ENCODE results near the gene TUBB4A. TPM values are rescaled to one million over a fixed set of nuclear protein-coding genes. Genes with fewer than 3 reads are reported as not detected.

Gene TUBB4A
- total RNA-seq, 1 donor from 2014 or later, result not detected

DNA sequence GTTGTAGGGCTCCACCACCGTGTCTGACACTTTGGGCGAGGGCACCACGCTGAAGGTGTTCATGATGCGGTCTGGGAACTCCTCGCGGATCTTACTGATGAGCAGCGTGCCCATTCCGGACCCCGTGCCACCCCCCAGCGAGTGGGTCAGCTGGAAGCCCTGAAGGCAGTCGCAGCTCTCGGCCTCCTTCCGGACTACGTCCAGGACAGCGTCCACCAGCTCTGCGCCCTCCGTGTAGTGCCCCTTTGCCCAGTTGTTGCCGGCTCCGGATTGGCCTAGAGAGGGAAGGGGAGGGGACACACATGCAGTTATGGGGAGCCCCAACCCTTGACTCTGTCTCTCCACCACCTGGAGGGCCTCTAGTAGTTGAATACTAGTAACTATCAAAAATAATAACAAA, 6.2 kb downstream of the TUBB4A start:
- no peak for DNase-seq (ENCODE audit: low read depth in 2 of 2)

GRCh38 chr19:6494438-6495036, 7.6 kb downstream of the TUBB4A start:
- DNase-seq (ENCODE audit: low read depth in 2 of 2), result no peak

GRCh38 chr19:6491802-6492592, 10.1 kb downstream of the TUBB4A start:
- no peak for DNase-seq (ENCODE audit: low read depth in 2 of 2)

- no peak for DNase-seq (ENCODE audit: low read depth in 2 of 2)
Observed at GRCh38 chr19:6490134-6490533, 12.0 kb downstream of the TUBB4A start.

- DNase-seq (ENCODE audit: low read depth in 2 of 2), result no peak
Observed at GRCh38 chr19:6489278-6490061, 12.6 kb downstream of the TUBB4A start.

DNA sequence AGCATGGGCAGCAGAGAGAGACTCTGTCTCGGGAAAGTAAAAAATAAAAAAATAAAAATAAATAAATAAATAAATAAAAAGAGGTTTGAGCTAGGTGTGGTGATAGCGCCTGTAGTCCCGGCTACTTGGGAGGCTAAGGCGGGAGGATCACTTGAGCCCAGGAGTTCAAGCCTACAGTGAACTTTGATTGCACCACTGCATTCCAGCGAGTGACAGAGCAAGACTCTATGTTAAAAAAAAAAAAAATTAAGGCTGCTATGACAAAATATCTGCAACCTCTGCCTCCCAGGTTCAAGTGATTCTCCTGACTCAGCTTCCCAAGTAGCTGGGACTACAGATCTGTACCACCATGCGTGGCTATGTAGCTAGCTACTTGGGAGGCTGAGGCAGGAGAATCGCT, 17.3 kb downstream of the TUBB4A start:
- no peak for DNase-seq (ENCODE audit: low read depth in 2 of 2)

DNA sequence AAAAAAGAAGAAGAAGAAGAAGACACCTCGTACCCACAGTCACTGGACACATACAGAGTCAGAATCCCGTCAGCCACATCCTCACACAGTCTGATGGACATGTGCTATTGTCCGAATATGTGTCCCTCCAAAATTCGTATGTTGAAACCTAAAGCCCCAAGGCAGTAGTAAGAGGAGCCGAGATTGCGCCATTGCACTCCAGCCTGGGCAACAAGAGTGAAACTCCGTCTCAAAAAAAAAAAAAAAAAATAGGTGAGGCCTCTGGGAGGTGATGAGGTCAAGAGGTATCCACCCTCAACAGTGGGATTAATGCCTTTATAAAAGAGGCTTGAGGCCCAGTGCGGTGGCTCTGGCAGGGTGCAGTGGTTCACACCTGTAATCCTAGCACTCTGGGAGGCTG, 17.9 kb downstream of the TUBB4A start:
- DNase-seq (ENCODE audit: low read depth in 2 of 2), result no peak

GRCh38 chr19:6483235-6483634, 18.9 kb downstream of the TUBB4A start:
- DNase-seq (ENCODE audit: low read depth in 2 of 2), result no peak

DNA sequence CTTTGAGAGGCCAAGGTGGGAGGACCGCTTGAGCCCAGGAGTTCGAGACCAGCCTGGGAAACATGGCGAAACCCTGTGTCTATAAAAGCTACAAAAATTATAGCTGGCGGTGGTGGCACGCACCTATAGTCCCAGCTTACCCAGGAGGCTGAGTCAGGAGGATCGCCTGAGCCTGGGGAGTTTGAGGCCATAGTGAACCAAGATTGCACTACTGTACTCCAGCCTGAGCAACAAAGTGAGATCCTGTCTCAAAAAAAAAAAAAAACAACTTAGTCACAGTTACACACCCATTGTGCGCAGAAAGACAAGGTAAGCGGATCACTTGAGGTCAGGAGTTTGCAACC, 19.8 kb downstream of the TUBB4A start:
- DNase-seq (ENCODE audit: low read depth in 2 of 2), result no peak

DNA sequence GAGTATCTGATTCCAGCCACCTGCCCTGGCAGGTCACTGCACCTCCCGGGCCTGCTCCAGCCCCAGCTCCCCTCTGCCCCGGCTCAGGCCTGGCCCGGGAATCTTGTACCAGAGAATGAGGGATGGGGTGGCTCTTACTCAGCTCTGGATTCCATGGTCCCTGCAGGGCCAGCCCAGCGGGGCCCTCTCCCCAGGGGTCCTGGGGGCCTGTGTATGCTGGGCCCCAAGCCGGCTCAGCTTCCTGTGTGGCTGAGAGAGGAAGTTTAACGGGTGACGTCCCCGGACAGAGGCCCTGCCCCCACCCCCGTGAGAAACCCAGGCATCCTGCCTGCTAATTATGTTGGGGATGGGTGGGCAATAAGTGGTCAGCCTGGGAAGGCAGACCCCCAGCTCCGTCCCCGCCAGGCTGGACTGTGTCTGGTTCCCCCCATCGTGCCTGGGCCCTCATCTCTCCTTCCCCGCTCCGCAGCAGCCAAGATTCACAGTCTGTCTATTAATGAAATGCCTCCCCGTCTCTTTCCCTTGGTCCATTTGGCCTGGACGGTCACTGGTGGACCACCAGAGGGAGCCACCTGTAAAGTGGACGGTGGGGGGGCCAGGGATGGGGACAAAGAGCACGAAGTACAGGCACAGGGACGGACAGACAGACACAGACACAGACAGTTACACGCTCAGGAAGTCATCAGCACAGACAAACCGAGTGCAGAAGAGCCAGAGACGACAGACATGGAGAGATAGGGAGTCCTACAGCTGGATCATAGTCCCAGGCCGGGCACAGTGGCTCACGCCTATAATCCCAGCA, 20.4 kb downstream of the TUBB4A start, which contains the start of gene DENND1C:
Gene DENND1C, minus strand, starts transcription at position 247 of the 802 bp plus-strand sequence. Its CDS starts 92 bp downstream, at position 155.
- peak; percentile 42 to 57 for DNase-seq (ENCODE audit: low read depth in 2 of 2)

GRCh38 chr19:6480848-6481415, 21.2 kb downstream of the TUBB4A start:
- DNase-seq (ENCODE audit: low read depth in 2 of 2), result no peak

GRCh38 chr19:6479836-6480398, 22.2 kb downstream of the TUBB4A start:
- DNase-seq (ENCODE audit: low read depth in 2 of 2), result no peak

GRCh38 chr19:6478815-6479214, 23.3 kb downstream of the TUBB4A start:
- no peak for DNase-seq (ENCODE audit: low read depth in 2 of 2)

- no peak for DNase-seq (ENCODE audit: low read depth in 2 of 2)
Observed at GRCh38 chr19:6476896-6477431, 25.1 kb downstream of the TUBB4A start.

GRCh38 chr19:6476155-6476895, 25.8 kb downstream of the TUBB4A start:
- peak; percentile 49 to 54 for DNase-seq (ENCODE audit: low read depth in 2 of 2)

GRCh38 chr19:6475321-6476108, 26.6 kb downstream of the TUBB4A start:
- DNase-seq (ENCODE audit: low read depth in 2 of 2), result no peak

GRCh38 chr19:6473647-6474046, 28.5 kb downstream of the TUBB4A start:
- no peak for DNase-seq (ENCODE audit: low read depth in 2 of 2)

DNA sequence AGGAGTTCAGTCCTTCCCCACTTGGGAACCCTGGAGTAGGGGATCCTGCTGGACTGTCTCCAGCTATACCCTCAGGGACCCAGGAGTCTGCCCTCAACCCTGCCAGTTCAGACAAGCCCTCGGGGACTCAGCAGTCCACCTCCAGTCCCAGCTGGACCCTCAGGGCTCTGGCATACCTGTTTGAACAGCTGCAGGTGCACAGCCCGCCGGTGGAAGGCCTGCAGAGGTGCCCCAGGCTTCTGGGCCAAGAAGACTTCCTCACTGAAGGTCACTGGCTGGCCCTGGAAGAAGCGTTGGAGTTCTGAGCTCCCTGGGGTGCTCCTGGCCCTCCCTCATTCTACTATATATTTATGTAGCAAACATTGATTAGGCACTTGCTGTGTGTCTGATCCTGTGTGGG, 29.4 kb downstream of the TUBB4A start:
- no peak for DNase-seq (ENCODE audit: low read depth in 2 of 2)

DNA sequence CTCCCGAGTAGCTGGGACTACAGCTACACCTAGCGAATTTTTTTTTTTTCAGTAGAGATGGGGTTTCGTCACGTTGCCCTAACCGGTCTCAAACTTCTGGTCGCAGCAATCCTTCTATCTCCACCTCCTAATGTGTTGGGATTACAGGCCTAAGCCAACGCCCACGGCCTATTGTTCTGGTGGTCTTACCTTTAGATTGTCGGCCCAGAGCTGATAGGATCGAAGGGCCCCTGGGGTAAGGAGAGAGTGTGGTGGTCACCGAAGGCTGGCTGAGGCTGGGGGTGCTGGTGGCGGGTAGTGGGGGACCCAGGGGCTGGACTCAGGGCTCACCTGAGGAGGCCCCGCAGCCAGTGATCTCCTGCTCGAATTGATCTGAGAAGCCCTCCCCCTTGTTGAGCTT, 31.0 kb downstream of the TUBB4A start:
- DNase-seq (ENCODE audit: low read depth in 2 of 2), result no peak

Data from lung microvascular endothelial cell (primary cell).